NOMO-1 treated with DMSO at 0.1 percent for 48 hours (cell line): ENCODE results near the gene PCDHB6.
"Not testable (repeated sequence)": the region's sequence is repeated elsewhere in the genome, so short reads cannot be mapped to it uniquely, and the experiment has no call there.

ENCODE experiments used
- DNase-seq: peaks from one replicate; lab custom pipeline; 2025; ENCODE audit not compliant: unreplicated experiment; lab: John Stamatoyannopoulos, UW

Gene PCDHB6

DNA sequence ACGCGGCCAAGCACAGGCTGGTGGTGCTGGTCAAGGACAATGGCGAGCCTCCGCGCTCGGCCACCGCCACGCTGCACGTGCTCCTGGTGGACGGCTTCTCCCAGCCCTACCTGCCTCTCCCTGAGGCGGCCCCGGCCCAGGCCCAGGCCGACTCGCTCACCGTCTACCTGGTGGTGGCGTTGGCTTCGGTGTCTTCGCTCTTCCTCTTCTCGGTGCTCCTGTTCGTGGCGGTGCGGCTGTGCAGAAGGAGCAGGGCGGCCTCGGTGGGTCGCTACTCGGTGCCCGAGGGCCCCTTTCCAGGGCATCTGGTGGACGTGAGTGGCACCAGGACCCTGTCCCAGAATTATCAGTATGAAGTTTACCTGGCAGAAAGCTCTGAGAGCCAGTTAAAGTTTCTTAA lies 8.0 kb downstream of the PCDHB6 start:
- not testable (repeated sequence) for DNase-seq

DNA sequence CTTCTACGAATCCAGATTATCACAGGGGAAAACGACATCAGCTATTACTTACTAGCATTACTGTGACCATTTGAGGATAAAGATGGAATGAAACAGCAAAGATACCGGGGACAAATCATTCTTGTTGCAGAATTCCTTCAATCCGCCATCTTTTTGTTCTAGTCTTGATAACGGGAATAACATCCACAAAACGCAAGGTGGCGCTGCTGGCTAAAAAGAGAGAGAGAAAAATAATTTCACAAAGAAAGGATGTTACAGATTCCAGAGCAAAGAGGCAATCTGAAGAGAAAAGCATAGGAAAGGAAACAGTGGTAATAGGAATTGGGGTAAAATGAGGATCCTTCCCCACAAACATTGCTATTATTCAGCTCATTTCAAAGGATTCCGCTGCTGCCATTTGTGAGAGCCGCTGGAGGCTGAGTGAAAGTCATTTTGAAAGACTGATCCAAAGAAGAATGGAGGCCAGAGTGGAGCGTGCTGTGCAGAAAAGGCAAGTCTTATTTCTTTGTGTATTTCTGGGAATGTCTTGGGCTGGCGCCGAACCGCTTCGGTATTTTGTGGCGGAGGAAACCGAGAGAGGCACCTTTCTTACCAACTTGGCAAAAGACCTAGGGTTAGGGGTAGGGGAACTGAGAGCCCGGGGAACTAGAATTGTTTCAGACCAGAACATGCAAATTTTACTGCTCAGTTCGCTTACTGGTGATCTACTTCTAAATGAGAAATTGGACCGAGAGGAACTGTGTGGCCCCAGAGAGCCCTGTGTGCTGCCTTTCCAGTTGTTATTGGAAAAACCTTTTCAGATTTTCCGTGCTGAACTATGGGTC lies 22.7 kb downstream of the PCDHB6 start, which contains the start of gene PCDHB7:
PCDHB7 (plus strand) TSS at position 264 of the 824 bp plus-strand sequence; CDS start at position 456, 192 bp downstream.
- DNase-seq: peak; percentile 1

DNA sequence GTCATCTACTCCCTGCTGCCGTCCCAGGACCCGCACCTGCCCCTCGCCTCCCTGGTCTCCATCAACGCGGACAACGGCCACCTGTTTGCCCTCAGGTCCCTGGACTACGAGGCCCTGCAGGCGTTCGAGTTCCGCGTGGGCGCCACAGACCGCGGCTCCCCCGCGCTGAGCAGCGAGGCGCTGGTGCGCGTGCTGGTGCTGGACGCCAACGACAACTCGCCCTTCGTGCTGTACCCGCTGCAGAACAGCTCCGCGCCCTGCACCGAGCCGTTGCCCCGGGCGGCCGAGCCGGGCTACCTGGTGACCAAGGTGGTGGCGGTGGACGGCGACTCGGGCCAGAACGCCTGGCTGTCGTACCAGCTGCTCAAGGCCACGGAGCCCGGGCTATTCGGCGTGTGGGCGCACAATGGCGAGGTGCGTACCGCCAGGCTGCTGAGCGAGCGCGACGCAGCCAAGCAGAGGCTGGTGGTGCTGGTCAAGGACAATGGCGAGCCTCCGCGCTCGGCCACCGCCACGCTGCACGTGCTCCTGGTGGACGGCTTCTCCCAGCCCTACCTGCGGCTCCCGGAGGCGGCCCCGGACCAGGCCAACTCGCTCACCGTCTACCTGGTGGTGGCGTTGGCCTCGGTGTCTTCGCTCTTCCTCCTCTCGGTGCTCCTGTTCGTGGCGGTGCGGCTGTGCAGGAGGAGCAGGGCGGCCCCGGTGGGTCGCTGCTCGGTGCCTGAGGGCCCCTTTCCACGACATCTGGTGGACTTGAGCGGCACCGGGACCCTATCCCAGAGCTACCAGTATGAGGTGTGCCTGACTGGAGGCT lies 24.6 kb downstream of the PCDHB6 start:
- DNase-seq: not testable (repeated sequence)

DNA sequence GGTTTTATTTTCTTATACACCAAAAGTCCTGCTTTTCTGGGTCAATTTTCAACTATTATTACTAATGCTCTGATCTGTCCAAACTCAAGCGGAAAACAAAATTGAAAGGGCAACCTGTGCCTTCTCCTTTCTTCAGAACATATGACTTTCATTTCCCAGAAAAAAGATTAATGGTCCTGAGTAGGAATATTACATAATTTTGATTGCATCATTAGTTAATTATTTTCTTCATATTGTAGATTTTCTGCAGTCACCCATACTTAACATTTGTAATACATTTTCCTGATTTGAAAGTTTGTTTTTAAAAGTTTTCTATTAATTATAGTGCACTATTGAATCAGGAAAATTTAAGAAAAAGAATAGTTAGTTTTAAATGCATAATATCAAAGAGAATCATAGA lies 26.1 kb downstream of the PCDHB6 start:
- no peak for DNase-seq

DNA sequence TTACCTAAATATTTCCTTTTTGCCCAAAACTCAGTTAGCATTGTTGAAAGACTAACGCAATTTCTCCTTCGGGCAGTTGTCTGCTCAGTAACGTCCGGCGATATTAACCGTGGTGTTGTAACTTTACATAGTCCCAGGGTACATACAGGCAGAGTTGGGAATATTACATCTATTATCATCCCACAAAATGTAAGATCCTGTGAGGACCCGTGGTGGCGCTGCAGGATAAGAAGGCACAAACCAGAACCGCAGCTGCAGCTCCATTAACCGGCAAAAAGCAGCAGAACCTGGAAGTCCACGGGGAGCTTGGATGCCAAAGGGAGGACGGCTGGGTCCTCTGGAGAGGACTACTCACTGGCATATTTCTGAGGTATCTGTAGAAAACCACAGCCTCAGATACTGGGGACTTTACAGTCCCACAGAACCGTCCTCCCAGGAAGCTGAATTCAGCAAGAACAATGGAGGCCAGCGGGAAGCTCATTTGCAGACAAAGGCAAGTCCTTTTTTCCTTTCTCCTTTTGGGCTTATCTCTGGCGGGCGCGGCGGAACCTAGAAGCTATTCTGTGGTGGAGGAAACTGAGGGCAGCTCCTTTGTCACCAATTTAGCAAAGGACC lies 27.8 kb downstream of the PCDHB6 start, which contains the start of gene PCDHB8:
PCDHB8 (plus strand) TSS at position 214 of the 615 bp plus-strand sequence; CDS start at position 459, 245 bp downstream.
- DNase-seq: not testable (repeated sequence)

DNA sequence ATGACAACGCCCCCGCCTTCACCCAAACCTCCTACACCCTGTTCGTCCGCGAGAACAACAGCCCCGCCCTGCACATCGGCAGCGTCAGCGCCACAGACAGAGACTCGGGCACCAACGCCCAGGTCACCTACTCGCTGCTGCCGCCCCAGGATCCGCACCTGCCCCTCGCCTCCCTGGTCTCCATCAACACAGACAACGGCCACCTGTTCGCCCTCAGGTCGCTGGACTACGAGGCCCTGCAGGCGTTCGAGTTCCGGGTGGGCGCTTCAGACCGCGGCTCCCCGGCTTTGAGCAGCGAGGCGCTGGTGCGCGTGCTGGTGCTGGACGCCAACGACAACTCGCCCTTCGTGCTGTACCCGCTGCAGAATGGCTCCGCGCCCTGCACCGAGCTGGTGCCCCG lies 29.5 kb downstream of the PCDHB6 start:
- not testable (repeated sequence) for DNase-seq

DNA sequence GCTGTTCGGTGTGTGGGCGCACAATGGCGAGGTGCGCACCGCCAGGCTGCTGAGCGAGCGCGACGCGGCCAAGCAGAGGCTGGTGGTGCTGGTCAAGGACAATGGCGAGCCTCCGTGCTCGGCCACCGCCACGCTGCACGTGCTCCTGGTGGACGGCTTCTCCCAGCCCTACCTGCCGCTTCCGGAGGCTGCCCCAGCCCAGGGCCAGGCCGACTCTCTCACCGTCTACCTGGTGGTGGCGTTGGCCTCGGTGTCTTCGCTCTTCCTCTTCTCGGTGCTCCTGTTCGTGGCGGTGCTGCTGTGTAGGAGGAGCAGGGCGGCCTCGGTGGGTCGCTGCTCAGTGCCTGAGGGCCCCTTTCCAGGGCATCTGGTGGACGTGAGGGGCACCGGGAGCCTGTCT lies 30.0 kb downstream of the PCDHB6 start:
- DNase-seq: not testable (repeated sequence)

DNA sequence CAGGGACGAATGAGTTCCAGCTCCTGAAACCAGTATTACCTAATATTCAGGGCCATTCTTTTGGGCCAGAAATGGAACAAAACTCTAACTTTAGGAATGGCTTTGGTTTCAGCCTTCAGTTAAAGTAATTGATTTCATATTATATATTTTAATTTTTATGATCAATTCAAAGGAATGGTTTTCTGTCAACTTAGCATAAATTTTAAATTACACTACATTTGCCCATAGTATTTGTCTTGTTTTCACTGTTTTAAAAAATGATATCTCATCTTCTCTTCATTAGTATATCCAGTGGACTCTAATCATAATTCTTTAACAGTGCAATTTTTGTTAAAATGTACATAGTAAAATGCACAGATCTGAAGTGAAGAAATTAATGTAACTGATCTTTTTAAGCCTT lies 30.5 kb downstream of the PCDHB6 start:
- no peak for DNase-seq

DNA sequence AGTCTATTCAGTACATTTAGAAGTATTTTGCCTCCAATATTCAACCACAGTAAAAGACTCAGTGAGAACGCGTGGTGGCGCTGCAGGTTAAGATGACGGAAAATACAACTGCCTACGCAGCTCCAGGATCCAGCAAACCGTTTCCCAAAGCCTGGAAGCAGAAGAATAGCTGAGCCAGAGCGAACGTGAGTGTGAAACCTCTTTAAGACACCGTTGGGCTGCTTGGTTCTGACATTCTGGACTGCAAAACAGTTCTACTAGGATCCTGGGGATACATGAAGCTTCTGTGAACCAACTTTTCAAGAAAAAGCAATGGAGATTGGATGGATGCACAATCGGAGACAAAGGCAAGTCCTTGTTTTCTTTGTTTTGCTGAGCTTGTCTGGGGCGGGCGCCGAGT lies 32.4 kb downstream of the PCDHB6 start, which contains the start of gene PCDHB16:
PCDHB16 (plus strand) TSS at position 140 of the 400 bp plus-strand sequence; CDS start at position 313, 173 bp downstream.
- no peak for DNase-seq

DNA sequence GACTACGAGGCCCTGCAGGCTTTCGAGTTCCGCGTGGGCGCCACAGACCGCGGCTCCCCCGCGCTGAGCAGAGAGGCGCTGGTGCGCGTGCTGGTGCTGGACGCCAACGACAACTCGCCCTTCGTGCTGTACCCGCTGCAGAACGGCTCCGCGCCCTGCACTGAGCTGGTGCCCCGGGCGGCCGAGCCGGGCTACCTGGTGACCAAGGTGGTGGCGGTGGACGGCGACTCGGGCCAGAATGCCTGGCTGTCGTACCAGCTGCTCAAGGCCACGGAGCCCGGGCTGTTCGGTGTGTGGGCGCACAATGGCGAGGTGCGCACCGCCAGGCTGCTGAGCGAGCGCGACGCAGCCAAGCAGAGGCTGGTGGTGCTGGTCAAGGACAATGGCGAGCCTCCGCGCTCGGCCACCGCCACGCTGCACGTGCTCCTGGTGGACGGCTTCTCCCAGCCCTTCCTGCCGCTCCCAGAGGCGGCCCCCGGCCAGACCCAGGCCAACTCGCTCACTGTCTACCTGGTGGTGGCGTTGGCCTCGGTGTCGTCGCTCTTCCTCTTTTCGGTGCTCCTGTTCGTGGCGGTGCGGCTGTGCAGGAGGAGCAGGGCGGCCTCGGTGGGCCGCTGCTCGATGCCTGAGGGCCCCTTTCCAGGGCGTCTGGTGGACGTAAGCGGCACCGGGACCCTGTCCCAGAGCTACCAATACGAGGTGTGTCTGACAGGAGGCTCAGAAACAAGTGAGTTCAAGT lies 34.4 kb downstream of the PCDHB6 start:
- not testable (repeated sequence) for DNase-seq

DNA sequence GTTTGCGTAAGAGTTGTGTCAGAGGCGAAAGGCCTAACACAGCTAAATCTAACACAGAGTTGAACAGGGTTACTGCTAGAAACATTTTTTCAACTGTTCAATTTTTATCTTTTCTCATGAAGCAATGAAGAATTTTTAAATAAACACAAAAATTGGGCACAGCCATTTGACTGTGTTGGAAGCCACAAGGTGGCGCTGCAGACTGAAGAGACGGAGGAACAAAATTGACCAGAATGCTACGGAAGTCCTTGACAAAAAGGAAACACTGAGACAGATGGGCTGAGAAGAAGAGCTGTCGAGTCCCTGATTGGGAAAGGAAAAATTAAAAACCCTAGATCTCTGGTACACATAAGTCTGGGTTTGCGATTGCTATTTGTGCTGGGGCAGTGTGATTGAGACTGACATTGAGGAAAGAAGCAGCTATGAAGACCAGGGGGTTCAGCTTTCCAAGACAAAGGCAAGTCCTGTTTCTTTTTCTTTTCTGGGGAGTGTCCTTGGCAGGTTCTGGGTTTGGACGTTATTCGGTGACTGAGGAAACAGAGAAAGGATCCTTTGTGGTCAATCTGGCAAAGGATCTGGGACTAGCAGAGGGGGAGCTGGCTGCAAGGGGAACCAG lies 37.1 kb downstream of the PCDHB6 start, which contains the start of gene PCDHB9:
PCDHB9 (plus strand) TSS at position 265 of the 616 bp plus-strand sequence; CDS start at position 423, 158 bp downstream.
- no peak for DNase-seq

DNA sequence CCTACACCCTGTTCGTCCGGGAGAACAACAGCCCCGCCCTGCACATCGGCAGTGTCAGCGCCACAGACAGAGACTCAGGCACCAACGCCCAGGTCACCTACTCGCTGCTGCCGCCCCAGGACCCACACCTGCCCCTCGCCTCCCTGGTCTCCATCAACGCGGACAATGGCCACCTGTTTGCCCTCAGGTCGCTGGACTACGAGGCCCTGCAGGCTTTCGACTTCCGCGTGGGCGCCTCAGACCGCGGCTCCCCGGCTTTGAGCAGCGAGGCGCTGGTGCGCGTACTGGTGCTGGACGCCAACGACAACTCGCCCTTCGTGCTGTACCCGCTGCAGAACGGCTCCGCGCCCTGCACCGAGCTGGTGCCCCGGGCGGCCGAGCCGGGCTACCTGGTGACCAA lies 38.8 kb downstream of the PCDHB6 start:
- not testable (repeated sequence) for DNase-seq

DNA sequence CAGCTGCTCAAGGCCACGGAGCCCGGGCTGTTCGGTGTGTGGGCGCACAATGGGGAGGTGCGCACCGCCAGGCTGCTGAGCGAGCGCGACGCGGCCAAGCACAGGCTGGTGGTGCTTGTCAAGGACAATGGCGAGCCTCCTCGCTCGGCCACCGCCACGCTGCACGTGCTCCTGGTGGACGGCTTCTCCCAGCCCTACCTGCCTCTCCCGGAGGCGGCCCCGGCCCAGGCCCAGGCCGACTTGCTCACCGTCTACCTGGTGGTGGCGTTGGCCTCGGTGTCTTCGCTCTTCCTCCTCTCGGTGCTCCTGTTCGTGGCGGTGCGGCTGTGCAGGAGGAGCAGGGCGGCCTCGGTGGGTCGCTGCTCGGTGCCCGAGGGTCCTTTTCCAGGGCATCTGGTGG lies 39.3 kb downstream of the PCDHB6 start:
- not testable (repeated sequence) for DNase-seq

DNA sequence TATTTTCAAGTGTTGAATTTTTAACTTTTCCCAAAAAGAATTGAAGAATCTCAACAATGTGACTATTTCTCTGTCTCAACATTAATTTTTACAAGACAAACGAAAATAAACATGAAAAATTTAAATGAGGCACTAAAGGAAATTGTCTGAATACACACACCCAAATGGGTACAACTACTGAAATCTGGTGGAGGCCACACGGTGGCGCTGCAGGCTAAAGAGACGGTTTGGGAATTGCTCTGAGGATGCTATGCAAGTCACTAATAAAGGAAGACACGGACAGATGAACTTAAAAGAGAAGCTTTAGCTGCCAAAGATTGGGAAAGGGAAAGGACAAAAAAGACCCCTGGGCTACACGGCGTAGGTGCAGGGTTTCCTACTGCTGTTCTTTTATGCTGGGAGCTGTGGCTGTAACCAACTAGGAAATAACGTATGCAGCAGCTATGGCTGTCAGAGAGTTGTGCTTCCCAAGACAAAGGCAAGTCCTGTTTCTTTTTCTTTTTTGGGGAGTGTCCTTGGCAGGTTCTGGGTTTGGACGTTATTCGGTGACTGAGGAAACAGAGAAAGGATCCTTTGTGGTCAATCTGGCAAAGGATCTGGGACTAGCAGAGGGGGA lies 42.4 kb downstream of the PCDHB6 start, which contains the start of gene PCDHB10:
PCDHB10 (plus strand) TSS at position 244 of the 616 bp plus-strand sequence; CDS start at position 444, 200 bp downstream.
- peak; percentile 7 for DNase-seq

DNA sequence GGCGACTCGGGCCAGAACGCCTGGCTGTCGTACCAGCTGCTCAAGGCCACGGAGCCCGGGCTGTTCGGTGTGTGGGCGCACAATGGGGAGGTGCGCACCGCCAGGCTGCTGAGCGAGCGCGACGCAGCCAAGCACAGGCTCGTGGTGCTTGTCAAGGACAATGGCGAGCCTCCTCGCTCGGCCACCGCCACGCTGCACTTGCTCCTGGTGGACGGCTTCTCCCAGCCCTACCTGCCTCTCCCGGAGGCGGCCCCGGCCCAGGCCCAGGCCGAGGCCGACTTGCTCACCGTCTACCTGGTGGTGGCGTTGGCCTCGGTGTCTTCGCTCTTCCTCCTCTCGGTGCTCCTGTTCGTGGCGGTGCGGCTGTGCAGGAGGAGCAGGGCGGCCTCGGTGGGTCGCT lies 44.5 kb downstream of the PCDHB6 start:
- DNase-seq: not testable (repeated sequence)

DNA sequence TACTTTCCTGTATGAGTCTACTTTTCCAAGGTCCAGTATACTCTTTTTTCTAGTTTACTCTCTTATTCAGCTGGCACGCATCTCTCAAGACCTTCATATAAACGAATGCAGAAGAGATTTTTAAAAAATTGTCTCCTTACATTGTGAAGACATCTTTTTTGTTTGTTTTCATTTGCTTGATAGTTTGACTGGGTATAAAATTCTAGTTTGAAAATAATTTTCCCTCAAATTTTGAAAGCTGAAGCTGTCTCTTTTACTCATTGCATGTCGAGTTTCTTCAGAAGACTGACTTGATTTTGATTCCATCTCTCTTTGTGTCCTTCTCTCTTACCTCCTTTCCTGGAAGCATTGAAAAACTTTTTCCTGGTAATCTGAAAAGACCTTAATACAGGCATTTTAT lies 46.5 kb downstream of the PCDHB6 start:
- DNase-seq: no peak

DNA sequence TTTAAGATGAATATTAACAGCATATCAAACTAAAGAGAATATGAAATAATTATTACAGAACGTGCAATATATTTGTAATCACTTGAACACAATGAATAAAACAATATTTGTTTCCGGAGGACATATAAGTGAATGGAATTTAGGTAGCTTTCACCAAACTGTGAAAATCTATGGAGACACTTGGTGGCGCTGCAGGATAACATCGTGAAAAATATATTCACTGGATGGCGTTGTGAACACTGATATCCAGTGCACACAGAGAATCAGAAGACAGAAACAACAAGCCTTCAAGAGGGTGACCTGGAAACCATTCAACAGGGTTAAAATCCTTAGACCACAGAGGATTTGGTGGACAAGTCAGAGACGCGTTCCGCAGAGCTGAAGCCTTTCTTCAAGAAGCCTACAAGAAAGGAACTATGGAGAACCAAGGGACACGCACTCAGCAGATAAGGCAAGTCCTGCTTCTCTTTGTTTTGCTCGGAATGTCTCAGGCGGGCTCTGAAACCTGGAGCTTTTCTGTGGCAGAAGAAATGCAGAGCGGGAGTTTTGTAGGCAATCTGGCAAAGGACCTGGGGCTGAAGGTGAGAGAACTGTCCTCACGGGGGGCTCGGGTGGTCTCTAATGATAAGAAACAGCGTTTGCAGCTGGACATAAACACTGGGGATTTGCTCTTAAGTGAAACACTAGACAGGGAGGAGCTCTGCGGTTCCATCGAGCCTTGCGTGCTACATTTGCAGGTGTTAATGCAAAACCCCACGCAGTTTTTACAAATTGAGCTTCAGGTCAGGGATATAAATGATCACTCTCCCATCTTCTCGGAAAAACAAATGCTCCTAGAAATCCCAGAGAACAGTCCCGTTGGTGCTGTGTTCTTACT lies 49.7 kb downstream of the PCDHB6 start, which contains the start of gene PCDHB11:
PCDHB11 (plus strand) TSS at position 269 of the 877 bp plus-strand sequence; CDS start at position 417, 148 bp downstream.
- DNase-seq: no peak

DNA sequence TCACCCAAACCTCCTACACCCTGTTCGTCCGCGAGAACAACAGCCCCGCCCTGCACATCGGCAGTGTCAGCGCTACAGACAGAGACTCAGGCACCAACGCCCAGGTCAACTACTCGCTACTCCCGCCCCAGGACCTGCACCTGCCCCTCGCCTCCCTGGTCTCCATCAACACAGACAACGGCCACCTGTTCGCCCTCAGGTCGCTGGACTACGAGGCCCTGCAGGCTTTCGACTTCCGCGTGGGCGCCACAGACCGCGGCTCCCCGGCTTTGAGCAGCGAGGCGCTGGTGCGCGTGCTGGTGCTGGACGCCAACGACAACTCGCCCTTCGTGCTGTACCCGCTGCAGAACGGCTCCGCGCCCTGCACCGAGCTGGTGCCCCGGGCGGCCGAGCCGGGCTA lies 51.3 kb downstream of the PCDHB6 start:
- not testable (repeated sequence) for DNase-seq
